GM12874 (cell line): ENCODE results near the gene ATP5PB.

ENCODE experiments used
- TF ChIP-seq, protein P1 (sequence below): IDR thresholded peaks from 2 replicates; pipeline ENCODE4 v1.5.1; 2011; ENCODE audit warnings: low read depth, mild to moderate bottlenecking, control low read depth, low read length, moderate library complexity; ENCODE audit not compliant: insufficient read depth

The ATP5PB gene

DNA sequence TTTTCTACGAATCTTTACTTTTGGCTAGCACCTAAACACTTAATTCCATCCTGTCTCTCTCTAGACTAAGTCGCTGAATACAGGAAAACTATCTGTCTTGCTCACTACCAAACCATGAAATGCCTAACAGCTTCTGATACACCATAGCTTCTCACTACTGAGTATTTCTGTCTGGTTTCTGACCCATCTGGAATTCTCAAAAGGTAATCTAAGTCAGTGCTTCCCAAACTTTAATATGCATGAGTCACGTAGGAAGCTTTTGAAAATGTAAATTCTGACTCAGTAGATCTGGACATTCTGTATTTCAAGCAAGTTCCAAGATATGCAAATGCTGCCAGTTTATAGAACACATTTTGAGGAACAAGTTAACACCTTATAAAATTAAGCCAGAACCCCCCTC lies 12.5 kb upstream of the ATP5PB start:
- TF ChIP-seq, protein P1, sequence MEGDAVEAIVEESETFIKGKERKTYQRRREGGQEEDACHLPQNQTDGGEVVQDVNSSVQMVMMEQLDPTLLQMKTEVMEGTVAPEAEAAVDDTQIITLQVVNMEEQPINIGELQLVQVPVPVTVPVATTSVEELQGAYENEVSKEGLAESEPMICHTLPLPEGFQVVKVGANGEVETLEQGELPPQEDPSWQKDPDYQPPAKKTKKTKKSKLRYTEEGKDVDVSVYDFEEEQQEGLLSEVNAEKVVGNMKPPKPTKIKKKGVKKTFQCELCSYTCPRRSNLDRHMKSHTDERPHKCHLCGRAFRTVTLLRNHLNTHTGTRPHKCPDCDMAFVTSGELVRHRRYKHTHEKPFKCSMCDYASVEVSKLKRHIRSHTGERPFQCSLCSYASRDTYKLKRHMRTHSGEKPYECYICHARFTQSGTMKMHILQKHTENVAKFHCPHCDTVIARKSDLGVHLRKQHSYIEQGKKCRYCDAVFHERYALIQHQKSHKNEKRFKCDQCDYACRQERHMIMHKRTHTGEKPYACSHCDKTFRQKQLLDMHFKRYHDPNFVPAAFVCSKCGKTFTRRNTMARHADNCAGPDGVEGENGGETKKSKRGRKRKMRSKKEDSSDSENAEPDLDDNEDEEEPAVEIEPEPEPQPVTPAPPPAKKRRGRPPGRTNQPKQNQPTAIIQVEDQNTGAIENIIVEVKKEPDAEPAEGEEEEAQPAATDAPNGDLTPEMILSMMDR, result no peak

DNA sequence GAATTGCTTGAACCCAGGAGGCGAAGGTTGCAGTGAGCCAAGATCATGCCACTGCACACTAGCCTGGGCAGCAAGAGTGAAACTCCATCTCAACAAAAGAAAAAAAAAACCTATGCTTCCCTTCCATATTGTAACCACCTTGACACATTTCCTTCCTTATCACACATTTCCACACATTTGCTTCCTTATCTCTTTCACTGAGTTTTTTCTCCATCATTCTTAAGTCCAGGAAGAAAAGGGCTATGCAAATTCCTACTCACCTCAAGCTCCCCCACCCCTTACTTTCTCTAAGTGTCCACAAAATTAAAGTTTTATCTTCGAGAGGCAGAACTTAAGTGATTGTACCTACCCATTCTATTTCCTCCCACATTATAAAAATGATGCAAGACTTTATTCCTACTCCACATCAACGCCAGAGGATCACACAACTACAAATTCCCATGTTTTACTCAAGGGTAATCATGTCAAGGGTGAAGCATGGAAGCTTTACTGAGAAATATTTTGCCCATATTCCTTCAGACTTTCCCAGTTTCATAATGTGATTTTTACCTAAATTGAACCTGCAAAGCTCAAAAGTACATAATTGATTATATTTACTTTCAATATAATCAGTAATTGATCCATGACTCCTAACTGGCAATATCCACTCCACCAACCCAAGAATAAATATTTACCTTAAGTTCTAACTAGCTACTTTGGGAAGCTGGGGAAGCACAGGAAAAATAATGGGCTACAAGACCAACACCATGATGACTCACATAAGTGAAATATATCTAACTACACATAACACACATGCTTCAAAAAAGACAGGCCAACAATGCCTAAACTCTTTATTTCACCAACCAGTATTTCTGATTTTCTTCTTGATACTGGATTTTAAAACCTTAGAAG lies 9.6 kb upstream of the ATP5PB start:
- TF ChIP-seq, protein P1, result no peak

DNA sequence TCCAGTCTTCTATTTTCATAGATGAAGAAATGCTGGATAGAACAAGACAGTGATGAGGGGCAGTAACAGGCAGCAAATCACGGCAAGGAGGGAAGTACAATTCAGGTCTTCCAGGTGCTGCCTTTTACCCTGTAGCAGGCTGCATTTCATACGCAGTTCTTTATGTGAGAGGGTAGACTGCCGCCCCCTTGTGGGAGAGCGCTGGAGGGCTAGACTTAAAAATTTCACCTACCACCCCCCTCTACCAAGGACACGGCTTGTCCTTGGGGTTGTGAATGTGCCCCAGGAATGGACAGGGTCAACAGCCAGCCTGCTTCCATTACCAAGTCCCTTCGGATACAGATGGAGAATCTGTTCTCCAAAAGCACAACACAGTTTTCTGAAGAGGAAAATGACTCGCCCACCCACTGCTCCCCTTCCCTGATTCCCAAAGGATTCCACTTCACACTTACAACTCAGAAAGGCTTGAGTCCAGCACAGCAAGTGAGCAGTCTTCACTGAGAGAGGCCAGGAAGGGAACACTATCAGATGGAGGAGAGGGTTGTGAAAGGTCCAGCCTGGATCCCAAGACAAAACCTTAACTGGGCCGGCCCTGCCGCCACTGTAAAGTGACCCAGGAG lies 7.6 kb upstream of the ATP5PB start:
- TF ChIP-seq, protein P1, result peak; percentile 70

DNA sequence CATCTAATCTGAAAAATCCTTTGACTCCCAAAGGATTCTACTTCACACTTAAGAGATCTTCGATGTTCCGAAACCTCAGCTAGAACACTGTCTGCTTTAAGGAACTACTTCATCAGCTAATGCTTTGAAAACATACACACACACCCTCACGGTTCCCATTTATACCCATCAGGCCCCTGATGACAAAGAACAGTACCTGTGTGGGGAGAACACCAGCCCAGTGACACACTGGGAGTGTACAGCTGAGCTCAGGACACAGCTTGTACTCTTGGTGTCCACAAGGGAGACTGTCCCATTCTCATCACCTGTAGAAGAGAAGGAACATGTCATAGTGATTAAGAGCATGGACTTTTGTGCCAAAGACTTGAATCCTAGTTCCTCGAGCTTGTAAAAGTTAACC lies 6.8 kb upstream of the ATP5PB start:
- TF ChIP-seq, protein P1, result no peak

DNA sequence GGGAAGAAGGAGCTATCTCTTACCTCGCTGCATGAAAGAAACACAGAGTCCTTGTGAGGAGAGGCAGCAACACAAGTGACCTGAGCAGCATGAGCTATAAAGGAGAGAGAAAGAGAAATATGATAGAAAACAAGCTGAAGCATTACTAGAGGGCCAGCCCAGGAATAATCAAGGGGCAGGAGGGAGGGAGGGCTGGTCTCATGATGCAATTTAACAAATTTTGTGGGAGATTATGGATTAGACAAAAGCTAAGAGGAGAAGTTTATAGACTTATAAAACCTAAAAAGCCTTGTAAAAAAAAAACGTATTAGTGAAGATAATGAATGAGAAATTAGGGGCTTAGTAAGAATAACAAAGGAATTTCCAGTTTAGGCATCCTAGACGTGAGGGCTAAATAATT lies 5.2 kb upstream of the ATP5PB start:
- TF ChIP-seq, protein P1, result no peak

DNA sequence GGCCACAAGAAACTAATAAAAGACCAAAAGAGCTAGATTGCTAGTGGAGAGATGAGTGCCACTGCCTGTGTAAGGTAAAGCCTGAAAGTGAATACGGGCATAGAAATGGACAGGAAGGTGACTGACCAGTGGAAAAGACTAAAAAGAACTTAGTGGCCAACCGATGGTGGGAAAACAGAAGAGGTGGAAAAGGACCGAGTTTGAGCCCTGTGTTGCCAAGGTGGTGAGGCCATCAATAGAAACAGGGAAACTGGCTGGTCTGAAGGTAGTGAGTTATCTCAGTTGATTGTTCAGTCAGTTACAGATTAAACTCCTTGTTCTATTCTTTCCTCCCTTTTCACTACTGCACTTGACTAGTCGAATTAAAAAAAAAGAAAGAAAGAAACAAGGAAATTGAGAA lies 2.7 kb upstream of the ATP5PB start:
- TF ChIP-seq, protein P1, result no peak

DNA sequence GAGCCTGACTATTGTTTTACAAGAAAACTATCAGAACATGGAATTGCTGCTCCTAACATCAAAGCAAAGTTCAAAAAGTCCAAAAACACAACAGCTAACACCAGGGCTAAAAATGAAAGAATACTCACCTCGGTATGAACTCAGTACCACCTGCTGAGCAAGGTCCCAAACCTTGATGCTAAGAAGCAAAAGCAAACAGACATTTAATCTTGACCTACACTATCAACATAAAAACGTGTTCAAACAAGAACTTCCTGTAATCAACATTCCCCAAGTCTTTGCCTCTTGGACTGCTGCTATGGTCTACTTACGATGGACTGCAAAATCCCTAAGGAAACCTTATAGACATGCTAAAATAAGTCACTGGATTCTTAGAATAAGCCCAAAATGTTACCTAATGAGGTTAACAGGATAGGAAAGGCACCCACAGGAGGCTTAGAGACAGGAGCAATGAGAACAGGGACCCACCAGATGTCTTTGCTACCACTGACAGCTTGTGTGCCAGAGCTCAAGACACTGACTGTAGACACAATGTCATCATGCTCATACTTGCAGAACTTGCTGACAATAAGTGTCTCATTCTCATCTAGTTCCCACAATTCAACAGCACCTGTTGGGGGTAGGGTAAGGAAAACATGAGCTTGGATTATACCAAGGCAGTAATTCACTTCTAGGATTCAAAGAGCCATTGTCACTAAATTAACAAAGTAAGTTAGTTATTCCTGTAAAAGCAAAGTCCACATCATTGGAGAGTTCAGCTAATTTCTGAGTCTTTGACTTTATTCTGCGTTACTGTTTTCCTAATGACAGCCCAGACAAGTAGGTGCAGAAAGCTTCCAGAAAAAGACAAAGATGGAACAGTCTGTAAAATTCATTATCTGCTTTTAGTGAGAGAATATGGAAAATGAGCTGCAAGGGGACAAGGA lies 2.0 kb upstream of the ATP5PB start:
- TF ChIP-seq, protein P1, result no peak
